Upper lobe of right lung (tissue), 1 donor: ENCODE measurements around the gene ZNF287. TPM values are rescaled to one million over a fixed set of nuclear protein-coding genes. Genes with fewer than 3 reads are reported as not detected.

Source experiments
- ATAC-seq: fragments of 200-7000 bp; cut with Tn5 transposase; one replicate; pipeline ENCODE4 v1.9.1; 2020; ENCODE audit warnings: mild to moderate bottlenecking, moderate library complexity
- DNase-seq: peaks from one replicate; pipeline ENCODE4 v3.0.0-alpha.2; 2020
- H3K27ac ChIP-seq: fragments of 200-600 bp; one replicate; pipeline ENCODE4 v1.8.0; 2022
- H3K27me3 ChIP-seq: fragments of 200-600 bp; one replicate; pipeline ENCODE4 v1.8.0; 2022; ENCODE audit warnings: mild to moderate bottlenecking
- H3K36me3 ChIP-seq: fragments of 200-600 bp; one replicate; pipeline ENCODE4 v1.8.0; 2022
- H3K4me1 ChIP-seq: fragments of 200-600 bp; one replicate; pipeline ENCODE4 v1.8.0; 2022
- H3K4me3 ChIP-seq: fragments of 200-600 bp; one replicate; pipeline ENCODE4 v1.8.0; 2022; ENCODE audit warnings: mild to moderate bottlenecking
- H3K9me3 ChIP-seq: fragments of 200-600 bp; one replicate; pipeline ENCODE4 v1.8.0; 2022
- intact Hi-C: fragments of 100-400 bp; cut with DNase I; formaldehyde crosslinking; loops from one replicate; pipeline ENCODE4 v1.11.0; 2022
- long read RNA-seq: library from polyadenylated mRNA; unstranded; transcript quantifications from one replicate; pipeline ENCODE4 v2.0.0, GENCODE V29; 2021
- total RNA-seq: library from RNA; stranded (reverse); fragmentation: NEBNext Ultra II Directional; extraction: Animal tissue kit (Norgen Biotek cat#: 25700); gene quantifications from one replicate; pipeline ENCODE4 v1.2.1, GENCODE V29; 2021
- TF ChIP-seq, protein P1 (sequence below): fragments of 200-600 bp; IDR thresholded peaks from one replicate; pipeline ENCODE4 v1.8.0; 2022; ENCODE audit warnings: antibody characterized with exemption
- donor health status: DM: no; HTN: yes; CAD: no; lungs with severe emphysema.

The ZNF287 gene
- total RNA-seq, result 4.7 TPM
- long read RNA-seq, transcript ZNF287-202 (6 exons, 3,208 nt), result major isoform, 5 of 7 reads
- long read RNA-seq, partial matches to known transcripts, result 1 of 7 reads
- long read RNA-seq, other reads (novel, unspliced or antisense), result 1 of 7 reads

DNA sequence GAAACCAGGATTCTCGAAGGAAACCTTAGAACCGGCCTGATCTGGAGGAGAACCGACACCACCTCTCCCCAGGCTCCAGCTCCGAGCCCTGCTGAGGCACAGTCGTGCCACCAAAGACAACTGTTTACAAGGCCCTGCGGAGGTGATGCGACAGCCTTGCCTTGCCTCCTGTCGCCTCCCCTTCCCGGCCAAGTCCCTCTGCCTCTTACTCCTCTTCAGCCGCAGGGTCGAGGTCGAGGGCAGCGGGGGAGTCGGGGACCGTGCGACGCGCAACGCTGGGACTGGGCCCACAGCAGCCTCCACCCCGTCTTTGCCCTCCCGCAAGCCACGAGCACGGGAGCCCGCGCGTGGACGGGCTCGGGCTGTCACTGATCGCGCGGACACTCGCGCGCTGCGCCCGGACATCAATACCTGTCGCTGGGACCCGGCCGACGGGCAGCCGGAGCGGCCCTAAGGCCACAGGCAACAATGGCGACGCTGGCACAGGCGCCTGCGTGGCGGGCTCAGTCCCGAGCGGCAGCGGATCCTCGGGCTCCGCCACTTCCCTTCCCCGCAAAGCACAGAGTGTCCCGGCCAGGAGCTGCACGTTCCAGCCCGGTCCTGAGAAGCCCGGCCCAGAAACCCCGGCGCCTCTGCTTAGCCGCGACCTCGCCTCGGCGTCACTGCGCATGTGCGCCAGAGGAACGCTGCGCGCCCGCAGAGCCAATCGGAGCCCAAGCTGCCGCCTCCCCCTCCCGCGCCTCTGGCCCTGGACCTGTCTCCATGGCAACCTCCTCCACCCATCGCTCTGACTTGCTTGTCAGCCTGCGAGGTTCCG, at the start of gene ZNF287:
TSS of gene ZNF287 (minus strand) at position 664 of the 817 bp plus-strand sequence. CDS start 1,473 bp downstream, outside the sequence.
- Histone ChIP-seq H3K27me3 (no peaks in the 10 kb centered on the region), H3K4me3 (peak within 1 kb of the TSS; percentile 90), H3K27ac (peak within 1 kb of the TSS; percentile 71), H3K36me3 (no peaks in the 10 kb centered on the region), H3K4me1 (peaks cover 6% of the 10 kb centered on the region), H3K9me3 (no peaks in the 10 kb centered on the region)
- TF ChIP-seq, protein P1, sequence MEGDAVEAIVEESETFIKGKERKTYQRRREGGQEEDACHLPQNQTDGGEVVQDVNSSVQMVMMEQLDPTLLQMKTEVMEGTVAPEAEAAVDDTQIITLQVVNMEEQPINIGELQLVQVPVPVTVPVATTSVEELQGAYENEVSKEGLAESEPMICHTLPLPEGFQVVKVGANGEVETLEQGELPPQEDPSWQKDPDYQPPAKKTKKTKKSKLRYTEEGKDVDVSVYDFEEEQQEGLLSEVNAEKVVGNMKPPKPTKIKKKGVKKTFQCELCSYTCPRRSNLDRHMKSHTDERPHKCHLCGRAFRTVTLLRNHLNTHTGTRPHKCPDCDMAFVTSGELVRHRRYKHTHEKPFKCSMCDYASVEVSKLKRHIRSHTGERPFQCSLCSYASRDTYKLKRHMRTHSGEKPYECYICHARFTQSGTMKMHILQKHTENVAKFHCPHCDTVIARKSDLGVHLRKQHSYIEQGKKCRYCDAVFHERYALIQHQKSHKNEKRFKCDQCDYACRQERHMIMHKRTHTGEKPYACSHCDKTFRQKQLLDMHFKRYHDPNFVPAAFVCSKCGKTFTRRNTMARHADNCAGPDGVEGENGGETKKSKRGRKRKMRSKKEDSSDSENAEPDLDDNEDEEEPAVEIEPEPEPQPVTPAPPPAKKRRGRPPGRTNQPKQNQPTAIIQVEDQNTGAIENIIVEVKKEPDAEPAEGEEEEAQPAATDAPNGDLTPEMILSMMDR, result no peak
- peak; percentile 99 for ATAC-seq
- intact Hi-C loops, result no loop called here
- peak; percentile 96 for DNase-seq

DNA sequence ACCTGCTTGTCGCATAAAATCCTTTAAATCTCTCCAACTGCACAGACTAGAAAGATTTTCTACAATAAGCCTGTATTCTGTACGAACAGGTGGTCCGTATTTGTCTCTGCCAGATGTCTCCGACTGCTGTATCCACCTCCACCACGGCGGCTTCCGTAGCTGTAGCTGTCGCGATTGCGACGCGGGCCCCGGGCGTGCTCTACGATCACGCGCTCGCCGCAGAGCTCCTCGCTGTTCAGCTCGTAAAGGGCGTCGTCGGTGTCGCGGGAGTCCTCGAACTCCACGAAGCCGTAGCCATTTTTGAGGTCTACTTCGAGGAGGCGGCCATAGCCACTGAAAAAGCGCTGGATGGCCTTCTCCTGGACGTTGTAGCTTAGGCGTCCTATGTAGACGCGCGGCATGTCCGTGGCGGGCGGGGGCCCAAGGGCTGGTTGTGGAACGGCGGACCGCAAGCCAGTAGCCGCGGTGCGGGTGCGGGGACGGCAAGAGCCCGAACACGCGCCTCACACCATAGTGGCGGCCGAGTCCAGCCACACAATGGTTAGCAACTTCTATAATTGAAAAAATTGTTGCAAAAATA, 48.6 kb upstream of the ZNF287 start:
- Histone ChIP-seq H3K27ac (no peak overlapping the region), H3K9me3 (peaks cover 60% of the 10 kb centered on the region), H3K4me3 (no peak overlapping the region), H3K27me3 (no peaks in the 10 kb centered on the region), H3K4me1 (no peaks in the 10 kb centered on the region), H3K36me3 (no peaks in the 10 kb centered on the region)
- no peak for ATAC-seq
- intact Hi-C loops, result no loop called here
- TF ChIP-seq, protein P1, result no peak
- no peak for DNase-seq

DNA sequence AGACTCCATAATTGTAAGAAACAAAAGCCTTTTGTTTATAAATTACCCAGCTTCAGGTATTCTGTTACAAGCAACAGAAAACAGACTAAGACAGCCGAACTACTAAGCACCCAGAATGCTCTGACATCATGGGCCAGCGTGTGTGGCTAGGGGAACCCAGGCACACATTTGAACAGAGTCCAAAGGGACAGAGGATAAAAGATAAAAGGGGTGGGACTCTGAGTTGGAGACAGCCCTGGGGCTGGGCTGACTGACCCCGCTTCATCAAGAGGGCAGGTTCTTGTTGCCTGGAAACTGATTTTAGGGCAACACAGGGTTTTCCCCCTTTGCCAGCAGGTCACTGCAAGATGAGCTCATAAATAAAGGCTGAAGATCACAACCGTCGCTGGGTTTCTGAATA, 30.5 kb upstream of the ZNF287 start:
- Histone ChIP-seq H3K27ac (no peak overlapping the region), H3K36me3 (no peaks in the 10 kb centered on the region), H3K9me3 (no peaks in the 10 kb centered on the region), H3K4me1 (no peaks in the 10 kb centered on the region), H3K4me3 (no peak overlapping the region), H3K27me3 (no peaks in the 10 kb centered on the region)
- DNase-seq, result no peak
- TF ChIP-seq, protein P1, result no peak
- intact Hi-C loops, result no loop called here
- ATAC-seq, result no peak

DNA sequence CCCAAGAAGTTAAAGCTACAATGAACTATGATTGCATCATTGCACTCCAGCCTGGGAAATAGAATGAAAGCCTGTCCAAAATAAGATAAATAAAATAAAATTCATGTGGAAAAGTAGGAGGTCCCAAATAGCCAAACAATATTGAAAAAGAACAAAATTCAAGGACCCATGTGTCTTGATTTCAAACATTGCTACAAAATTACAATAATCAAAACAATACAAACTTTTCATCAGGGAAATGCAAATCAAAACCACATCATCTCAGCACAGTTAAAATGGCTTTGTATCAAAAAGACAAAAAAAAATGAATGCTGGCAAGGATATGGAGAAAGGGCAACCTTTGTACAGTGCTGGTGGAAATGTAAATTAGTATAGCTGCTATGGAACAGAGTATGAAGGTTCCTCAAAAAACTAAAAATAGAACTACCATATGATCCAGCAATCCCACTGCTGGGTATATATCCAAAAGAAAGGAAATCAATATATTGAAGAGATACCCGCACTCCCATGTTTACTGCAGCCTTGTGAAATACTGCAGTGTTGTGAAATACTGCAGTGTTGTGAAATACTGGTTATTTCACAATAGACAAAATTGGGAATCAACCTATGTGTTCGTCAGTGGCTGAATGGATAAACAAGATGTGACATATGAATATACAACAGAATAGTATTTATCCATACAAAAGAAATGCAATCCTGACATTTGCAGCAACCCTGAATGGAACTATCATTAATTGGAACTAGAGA, 24.5 kb upstream of the ZNF287 start:
- Histone ChIP-seq H3K4me1 (peaks cover 4% of the 10 kb centered on the region), H3K4me3 (no peak overlapping the region), H3K27me3 (no peaks in the 10 kb centered on the region), H3K36me3 (no peaks in the 10 kb centered on the region), H3K27ac (no peak overlapping the region), H3K9me3 (no peaks in the 10 kb centered on the region)
- no peak for ATAC-seq
- intact Hi-C loops, result no loop called here
- TF ChIP-seq, protein P1, result no peak
- DNase-seq, result no peak

DNA sequence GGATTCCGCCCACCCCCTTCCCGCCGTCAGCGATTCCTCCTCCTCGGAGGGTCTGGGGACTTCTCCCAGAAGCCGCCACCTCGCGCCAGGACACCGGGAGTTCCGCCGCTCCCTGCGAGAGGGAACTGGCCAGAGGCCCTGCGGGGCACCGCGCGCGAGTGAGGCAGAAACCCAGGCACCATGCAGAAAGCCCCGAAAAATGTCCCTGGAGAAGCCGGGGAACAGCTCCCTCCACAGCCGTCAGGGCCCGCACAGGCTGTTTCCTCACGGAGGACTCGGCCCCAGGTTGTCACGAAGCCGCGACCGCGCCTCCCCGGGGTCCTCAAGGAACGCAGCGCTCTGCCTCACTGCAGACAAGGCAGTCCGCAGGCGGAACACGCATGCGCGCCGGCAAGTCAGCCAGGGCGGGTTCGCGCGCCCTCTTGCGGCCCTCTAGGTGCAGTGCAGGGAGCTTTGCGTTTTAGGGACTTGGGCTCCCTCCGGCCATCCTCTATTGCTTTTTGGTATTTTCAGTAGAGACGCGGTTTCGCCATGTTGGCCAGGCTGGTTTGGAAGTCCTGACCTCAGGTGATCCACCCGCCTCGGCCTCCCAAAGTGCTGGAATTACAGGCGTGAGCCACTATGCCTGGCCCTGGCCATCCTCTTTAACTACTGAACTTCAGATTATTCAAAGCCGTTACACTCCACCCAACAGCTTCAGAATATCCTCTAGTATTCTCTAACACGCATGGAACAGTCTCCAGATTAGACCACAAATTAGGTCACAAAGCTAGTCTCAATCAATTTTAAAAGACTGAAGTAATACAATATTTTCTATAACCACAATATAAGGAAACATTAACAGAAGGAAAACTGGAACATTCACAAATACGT, 20.3 kb upstream of the ZNF287 start:
- H3K36me3 ChIP-seq, result no peaks in the 10 kb centered on the region
- no peaks in the 10 kb centered on the region for H3K9me3 ChIP-seq
- no peaks in the 10 kb centered on the region for H3K27me3 ChIP-seq
- H3K27ac ChIP-seq, result peak overlapping the region; percentile 75
- peak; percentile 97 for DNase-seq
- peak; percentile 99 for ATAC-seq
- intact Hi-C loops, result no loop called here
- H3K4me1 ChIP-seq, result peaks cover 13% of the 10 kb centered on the region
- TF ChIP-seq, protein P1, result peak; percentile 100
- peak overlapping the region; percentile 68 for H3K4me3 ChIP-seq
